OCI-LY1 (cell line): ENCODE results near the gene PTPRD.

Experiments
- H2AFZ ChIP-seq: fragments of 200-600 bp; sonication (generic), shearing (Covaris generic); 2 replicates; pipeline ENCODE4 v1.6.0; 2014; ENCODE audit warnings: antibody characterized with exemption, mild to moderate bottlenecking, low read length
- H3F3A ChIP-seq: fragments of 200-600 bp; sonication (generic), shearing (Covaris generic); 2 replicates; pipeline ENCODE4 v1.6.0; 2014; ENCODE audit warnings: mild to moderate bottlenecking, antibody characterized with exemption, low read length, moderate library complexity; ENCODE audit not compliant: insufficient read depth
- H3K27ac ChIP-seq: fragments of 200-600 bp; sonication (generic); 2 replicates; pipeline ENCODE4 v1.5.1; 2014; ENCODE audit warnings: low read length, mixed run types, mild to moderate bottlenecking, low read depth; ENCODE audit not compliant: poor library complexity, severe bottlenecking
- H3K27me3 ChIP-seq: fragments of 200-600 bp; sonication (generic); 2 replicates; pipeline ENCODE4 v1.6.0; 2014; ENCODE audit warnings: antibody characterized with exemption, mild to moderate bottlenecking, low read length, moderate library complexity; ENCODE audit not compliant: insufficient read depth
- H3K36me3 ChIP-seq: fragments of 200-600 bp; sonication (generic); 2 replicates; pipeline ENCODE4 v1.6.1; 2014; ENCODE audit warnings: mild to moderate bottlenecking, antibody characterized with exemption, low read length, moderate library complexity, mixed read lengths; ENCODE audit not compliant: insufficient read depth
- H3K4me1 ChIP-seq: fragments of 200-600 bp; sonication (generic); 2 replicates; pipeline ENCODE4 v1.5.1; 2014; ENCODE audit warnings: mild to moderate bottlenecking, low read length, moderate library complexity; ENCODE audit not compliant: insufficient read depth, severe bottlenecking
- H3K4me2 ChIP-seq: fragments of 200-600 bp; sonication (generic), shearing (Covaris generic); 2 replicates; pipeline ENCODE4 v1.6.1; 2014; ENCODE audit warnings: low read length
- H3K4me3 ChIP-seq: fragments of 200-600 bp; sonication (generic); 2 replicates; pipeline ENCODE4 v1.5.1; 2014; ENCODE audit warnings: low read length, low read depth, mild to moderate bottlenecking, mixed read lengths; ENCODE audit not compliant: poor library complexity, severe bottlenecking
- H3K79me2 ChIP-seq: fragments of 200-600 bp; shearing (Covaris generic); 2 replicates; pipeline ENCODE4 v1.6.1; 2016; ENCODE audit warnings: mixed run types, low read length, mixed read lengths; ENCODE audit not compliant: insufficient read depth
- H3K9ac ChIP-seq: fragments of 200-600 bp; sonication (generic), shearing (Covaris generic); 2 replicates; pipeline ENCODE4 v1.6.1; 2014; ENCODE audit warnings: mild to moderate bottlenecking, low read length, mixed read lengths
- H3K9me2 ChIP-seq: fragments of 200-600 bp; sonication (generic), shearing (Covaris generic); 2 replicates; pipeline ENCODE4 v1.6.1; 2014; ENCODE audit warnings: low read depth, mild to moderate bottlenecking, low read length, mixed read lengths
- H3K9me3 ChIP-seq: fragments of 200-600 bp; shearing (Covaris generic); 2 replicates; pipeline ENCODE4 v1.6.1; 2014; ENCODE audit warnings: low read length, mixed read lengths
- H4K20me1 ChIP-seq: fragments of 200-600 bp; sonication (generic), shearing (Covaris generic); 2 replicates; pipeline ENCODE4 v1.6.0; 2016; ENCODE audit warnings: mild to moderate bottlenecking, low read length; ENCODE audit not compliant: insufficient read depth
- CTCF ChIP-seq: fragments of 200-600 bp; sonication (generic), shearing (Covaris generic); IDR thresholded peaks from 2 replicates; pipeline ENCODE4 v1.5.1; 2017; ENCODE audit warnings: mild to moderate bottlenecking, antibody characterized with exemption, low read length, moderate library complexity, mixed read lengths
- EZH2 ChIP-seq: fragments of 200-600 bp; sonication (generic), shearing (Covaris generic); IDR thresholded peaks from 2 replicates; pipeline ENCODE4 v1.8.0; 2017; ENCODE audit warnings: borderline replicate concordance, mixed run types, mild to moderate bottlenecking, antibody characterized with exemption, low read length, moderate library complexity, mixed read lengths

The PTPRD gene

GRCh38 chr9:10612641-10613398, at the start of gene PTPRD:
TSS of gene PTPRD (minus strand) at chr9:10613002.
- no peaks in the 10 kb centered on the region for H3K9me3 ChIP-seq
- H4K20me1 ChIP-seq, result no peaks in the 10 kb centered on the region
- no peak within 1 kb of the TSS for H3K9ac ChIP-seq
- no peak within 1 kb of the TSS for H3K27ac ChIP-seq
- H2AFZ ChIP-seq, result no peak within 1 kb of the TSS
- H3K4me1 ChIP-seq, result no peaks in the 10 kb centered on the region
- H3K9me2 ChIP-seq, result no peaks in the 10 kb centered on the region
- H3K4me2 ChIP-seq, result no peak within 1 kb of the TSS
- no peaks in the 10 kb centered on the region for H3F3A ChIP-seq
- H3K36me3 ChIP-seq, result no peaks in the 10 kb centered on the region
- no peaks in the 10 kb centered on the region for H3K27me3 ChIP-seq
- TF ChIP-seq CTCF (no peak), EZH2 (no peak)
- H3K79me2 ChIP-seq, result no peaks in the 10 kb centered on the region
- H3K4me3 ChIP-seq, result no peak within 1 kb of the TSS

- H3K4me3 ChIP-seq, result no peak overlapping the region
- no peaks in the 10 kb centered on the region for H3K9me2 ChIP-seq
- H3K36me3 ChIP-seq, result no peaks in the 10 kb centered on the region
- H3K9me3 ChIP-seq, result no peaks in the 10 kb centered on the region
- H3F3A ChIP-seq, result no peaks in the 10 kb centered on the region
- H2AFZ ChIP-seq, result no peak overlapping the region
- H3K9ac ChIP-seq, result no peak overlapping the region
- H3K4me2 ChIP-seq, result no peak overlapping the region
- no peaks in the 10 kb centered on the region for H3K27me3 ChIP-seq
- H4K20me1 ChIP-seq, result no peaks in the 10 kb centered on the region
- no peaks in the 10 kb centered on the region for H3K4me1 ChIP-seq
- no peak for TF ChIP-seq EZH2
- TF ChIP-seq CTCF, result no peak
- no peaks in the 10 kb centered on the region for H3K79me2 ChIP-seq
- no peak overlapping the region for H3K27ac ChIP-seq
Observed at GRCh38 chr9:10661994-10662393, 49.2 kb upstream of the PTPRD start.

GRCh38 chr9:10661376-10661775, 48.6 kb upstream of the PTPRD start:
- H3K9me2 ChIP-seq, result no peaks in the 10 kb centered on the region
- no peaks in the 10 kb centered on the region for H3F3A ChIP-seq
- no peaks in the 10 kb centered on the region for H4K20me1 ChIP-seq
- H3K27me3 ChIP-seq, result no peaks in the 10 kb centered on the region
- H3K27ac ChIP-seq, result no peak overlapping the region
- no peak overlapping the region for H3K4me3 ChIP-seq
- TF ChIP-seq CTCF (no peak), EZH2 (no peak)
- H2AFZ ChIP-seq, result no peak overlapping the region
- no peaks in the 10 kb centered on the region for H3K9me3 ChIP-seq
- no peaks in the 10 kb centered on the region for H3K79me2 ChIP-seq
- H3K4me2 ChIP-seq, result no peak overlapping the region
- no peak overlapping the region for H3K9ac ChIP-seq
- no peaks in the 10 kb centered on the region for H3K36me3 ChIP-seq
- H3K4me1 ChIP-seq, result no peaks in the 10 kb centered on the region
